Measurements from ENCODE around the gene RGL3.
A peak's percentile ranks its signal among the peaks of the same experiment; 100 is the strongest.
"Not testable (repeated sequence)": the region's sequence is repeated elsewhere in the genome, so short reads cannot be mapped to it uniquely, and the experiment has no call there.

RGL3 gene

DNA sequence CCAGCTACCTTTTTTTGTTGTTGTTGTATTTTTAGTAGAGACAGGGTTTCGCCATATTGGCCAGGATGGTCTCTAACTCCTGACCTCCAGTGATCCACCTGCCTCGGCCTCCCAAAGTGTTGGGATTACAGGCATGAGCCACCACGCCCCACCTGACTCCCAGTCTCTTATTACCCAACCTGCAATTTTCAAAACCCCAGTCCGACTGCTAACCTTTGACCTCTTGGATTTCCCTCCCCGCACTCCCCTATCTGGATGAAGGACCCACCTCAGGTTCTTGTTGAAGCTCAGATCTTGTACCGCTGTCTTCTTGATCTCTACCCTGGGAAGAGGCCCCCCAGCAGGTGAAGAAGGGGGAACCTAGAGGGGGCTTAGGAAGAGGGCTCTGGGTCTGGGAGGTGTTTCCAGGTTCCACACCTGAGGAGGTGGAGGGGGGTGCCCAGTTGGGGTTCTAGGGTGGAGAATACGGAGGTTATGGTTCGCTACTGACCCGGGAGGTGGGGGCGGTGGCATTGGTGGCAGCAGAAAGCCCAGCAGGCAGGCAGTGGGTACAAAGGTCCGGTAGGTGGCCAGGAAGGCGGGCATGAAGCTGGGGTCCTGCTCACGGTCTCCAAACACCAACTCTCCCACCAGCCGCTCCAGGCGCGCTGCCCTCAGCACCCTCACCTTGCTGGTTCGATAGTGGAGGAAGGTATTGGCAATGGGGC is 2.6 kb downstream of the RGL3 start:
- DNase-seq: no peak

DNA sequence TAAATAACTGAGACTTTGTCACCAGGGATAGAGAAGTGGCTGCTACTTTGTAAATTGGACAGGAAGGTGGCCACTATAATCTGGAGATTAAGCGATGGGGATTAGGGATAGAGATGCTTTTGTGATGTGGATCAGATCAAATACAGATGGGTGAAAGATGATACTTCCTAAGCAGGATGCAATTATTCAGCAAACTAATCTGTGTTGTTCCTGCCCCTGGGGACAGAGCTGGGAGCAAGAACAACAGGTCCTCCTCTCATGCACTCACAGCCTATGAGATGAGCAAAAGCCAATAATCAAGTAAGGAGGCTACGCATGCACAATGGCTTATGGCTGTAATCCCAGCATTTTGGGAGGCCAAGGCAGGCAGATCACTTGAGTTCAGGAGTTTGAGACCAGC is 4.6 kb downstream of the RGL3 start:
- no peak for DNase-seq

DNA sequence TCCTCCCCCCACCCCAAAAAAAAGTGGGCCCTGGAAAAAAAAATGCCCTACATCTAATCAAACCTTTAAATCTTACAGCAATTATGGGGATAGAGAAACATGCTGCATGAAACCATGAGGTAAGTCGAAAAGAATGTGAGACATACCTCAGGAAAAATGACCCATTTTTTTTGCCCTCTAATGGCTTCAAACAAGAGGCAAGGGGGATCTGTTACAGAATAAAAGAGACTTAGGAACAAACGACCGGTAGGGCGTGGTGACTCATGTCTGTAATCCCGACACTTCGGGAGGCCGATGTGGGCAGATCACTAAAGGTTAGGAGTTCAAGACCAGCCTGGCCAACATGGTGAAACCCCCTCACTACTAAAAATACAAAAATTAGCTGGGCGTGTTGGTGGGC is 8.4 kb downstream of the RGL3 start:
- no peak for DNase-seq

DNA sequence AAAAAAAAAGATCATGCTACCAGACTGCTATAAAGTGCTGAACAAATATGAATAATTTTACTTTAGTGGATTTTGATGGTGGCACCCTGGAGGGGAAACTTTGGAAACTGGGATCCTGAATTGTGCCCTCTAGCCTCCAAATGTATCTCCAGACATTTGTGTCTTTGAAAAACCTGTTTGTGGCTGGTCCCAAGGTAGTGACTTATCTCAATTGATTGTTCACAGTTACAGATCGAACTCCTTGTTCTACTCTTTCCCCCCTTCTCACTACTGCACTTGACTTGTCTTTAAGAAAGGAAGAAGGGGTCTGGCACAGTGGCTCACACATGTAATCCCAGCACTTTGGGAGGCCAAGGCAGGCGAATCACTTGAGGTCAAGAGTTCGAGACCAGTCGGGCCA is 10.5 kb downstream of the RGL3 start:
- DNase-seq: no peak

DNA sequence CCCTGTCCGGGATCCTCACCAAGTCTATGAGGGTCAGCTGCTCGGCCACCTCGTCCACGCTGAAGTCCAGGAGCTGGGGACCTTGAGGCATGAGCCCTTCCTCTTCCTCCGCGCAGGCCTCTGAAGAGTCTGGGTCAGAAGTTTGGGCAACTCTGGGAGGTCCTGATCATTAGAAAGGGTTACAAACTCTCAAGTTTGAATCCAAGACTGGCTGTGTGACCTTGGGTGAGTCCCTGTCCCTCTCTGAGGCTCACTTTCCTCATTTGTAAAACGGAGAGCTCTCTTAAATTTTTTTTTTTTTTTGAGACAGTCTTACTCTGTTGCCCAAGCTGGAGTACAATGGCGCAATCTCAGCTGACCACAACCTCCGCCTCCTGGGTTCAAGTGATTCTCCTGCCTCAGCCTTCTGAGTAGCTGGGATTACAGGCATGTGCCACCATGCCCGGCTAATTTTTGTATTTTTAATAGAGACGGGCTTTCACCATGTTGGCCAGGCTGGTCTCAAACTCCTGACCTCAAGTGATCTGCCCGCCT is 12.3 kb downstream of the RGL3 start:
- not testable (repeated sequence) for DNase-seq

DNA sequence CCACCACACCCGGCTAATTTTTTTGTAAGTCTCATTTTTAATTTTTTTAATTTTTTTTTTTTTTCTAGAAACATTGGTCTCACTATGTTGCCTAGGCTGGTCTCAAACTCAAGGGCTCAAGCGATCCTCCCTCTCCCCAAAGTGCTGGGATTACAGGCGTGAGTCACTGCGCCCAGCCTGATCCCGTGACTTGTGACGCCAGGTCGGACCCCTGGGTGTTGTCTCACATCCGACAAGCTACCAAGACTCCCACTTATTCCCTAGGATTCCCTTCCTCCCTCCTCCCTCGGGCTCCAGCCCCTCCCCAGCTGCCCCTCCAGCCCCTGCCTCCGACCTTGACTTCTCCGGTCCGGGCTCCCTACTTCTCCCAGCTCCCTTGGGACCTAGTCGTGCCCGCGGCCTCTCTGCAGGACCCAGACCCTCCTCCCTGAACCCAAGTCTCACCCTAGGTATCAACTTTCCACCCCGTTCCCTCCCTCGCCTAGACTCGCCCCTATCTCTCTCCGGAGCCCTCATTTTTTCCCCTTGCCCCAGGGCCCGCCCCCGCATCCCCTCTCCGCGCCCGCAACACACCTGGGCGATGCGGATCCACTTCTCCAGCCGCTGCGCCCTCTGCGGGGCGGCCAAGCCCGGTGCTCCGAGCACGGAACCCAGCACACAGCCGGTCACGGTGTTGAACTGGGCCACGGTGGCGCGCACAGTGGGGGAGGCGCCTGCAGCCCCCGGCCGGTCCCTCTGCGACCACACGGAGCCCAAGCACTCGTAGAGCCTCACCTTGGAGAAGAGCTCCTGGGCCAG is 13.1 kb downstream of the RGL3 start:
- DNase-seq: no peak

DNA sequence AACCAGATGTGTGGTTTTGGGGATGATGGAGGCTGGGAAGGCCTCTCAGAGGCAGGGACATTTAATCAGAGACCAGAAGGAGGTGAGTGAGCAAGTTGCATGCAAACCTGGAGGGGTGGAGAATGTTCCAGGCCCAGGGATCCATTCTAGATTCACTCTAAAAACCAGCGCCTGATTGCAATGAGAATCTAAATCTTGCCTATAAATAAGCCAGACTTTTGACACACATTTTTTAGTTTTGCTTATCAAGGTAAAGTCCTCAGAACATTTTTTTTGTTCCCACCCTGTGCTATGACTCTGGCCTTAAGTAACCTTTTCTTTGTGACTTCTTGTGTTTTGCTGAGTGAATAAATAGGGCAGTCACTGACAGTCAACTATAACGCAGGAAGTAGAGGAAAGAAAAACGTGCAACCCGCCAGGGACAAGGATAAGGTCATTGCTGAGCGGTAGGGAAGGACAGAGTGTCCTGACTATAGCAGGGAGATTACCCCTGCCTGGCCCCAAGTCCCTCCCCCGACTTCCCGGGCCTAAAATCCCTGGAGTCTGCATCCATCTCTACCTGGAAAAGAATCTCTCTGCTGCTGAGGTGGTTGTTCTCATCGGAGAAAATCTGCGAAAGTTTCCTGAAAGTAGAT is 14.4 kb downstream of the RGL3 start:
- DNase-seq: no peak

DNA sequence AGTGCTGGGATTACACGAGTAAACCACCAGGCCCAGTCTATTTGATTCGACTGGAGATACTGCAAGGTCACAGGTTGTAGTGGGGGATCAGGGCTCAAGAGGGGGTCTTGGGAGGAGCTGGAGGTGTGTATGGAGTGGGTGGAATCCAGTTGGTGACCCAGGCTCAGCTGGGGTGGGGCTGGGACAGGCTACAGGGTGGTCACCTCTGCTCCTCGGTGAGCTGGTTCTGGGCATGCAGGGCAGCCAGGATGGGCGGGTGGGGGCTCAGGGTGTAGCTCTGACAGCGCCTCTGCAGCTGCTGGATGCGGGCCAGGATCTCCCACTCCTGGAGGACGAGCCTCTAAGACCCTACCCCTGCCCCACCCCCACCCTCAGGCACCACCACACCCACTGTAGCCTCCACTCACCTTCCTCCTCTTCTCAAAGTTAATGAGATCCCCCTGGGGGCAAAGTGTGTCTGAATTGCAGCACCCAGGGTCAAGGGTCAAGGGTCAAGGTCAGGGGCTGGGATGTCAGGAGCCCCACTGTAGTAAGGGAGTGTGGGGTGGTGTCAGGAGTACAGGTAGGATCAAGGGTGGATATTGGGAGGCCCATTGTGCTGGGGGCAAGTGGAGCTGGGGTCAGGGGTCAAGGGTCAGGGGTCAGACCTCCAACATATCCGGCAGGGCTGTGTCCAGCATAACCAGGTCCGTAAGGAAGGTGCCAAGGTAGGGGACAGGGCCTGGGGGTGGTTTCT is 17.1 kb downstream of the RGL3 start:
- DNase-seq: no peak

DNA sequence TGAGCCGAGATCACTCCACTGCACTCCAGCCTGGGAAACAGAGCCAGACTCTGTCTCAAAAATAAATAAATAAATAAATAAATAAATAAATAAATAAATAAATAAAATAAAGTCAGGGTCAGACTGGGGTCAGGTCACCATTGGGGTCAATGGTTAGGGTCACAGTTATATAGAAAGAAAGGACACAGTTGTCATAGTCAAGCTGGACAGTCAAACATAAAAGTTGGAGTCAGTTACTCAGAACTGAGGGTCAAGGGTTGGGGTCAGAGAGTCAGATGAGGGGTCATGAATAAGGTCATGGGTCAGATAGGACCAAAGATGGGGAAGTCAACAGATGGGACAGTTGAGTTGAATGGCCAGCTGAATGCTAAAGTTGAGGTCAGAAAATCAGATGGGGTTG is 18.3 kb downstream of the RGL3 start:
- no peak for DNase-seq

DNA sequence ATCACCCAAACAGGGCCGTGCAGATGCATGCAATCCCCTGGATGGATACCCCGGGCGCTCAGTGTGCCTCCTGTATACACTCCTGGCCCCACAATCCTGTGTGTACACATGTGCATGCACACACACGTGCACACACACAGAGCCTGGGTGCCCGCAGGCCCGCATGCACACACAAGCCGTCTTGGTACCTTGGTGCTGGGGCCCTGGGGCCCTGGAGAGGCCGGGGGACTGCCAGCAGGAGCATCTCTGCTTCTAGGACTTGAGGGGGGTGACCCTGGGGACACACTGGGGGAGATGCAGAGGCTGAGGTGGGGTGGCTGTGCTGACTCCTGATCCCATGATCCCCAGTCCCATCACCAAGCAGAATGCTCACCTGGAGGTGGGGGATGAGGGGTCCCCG is 19.4 kb downstream of the RGL3 start:
- DNase-seq: no peak

DNA sequence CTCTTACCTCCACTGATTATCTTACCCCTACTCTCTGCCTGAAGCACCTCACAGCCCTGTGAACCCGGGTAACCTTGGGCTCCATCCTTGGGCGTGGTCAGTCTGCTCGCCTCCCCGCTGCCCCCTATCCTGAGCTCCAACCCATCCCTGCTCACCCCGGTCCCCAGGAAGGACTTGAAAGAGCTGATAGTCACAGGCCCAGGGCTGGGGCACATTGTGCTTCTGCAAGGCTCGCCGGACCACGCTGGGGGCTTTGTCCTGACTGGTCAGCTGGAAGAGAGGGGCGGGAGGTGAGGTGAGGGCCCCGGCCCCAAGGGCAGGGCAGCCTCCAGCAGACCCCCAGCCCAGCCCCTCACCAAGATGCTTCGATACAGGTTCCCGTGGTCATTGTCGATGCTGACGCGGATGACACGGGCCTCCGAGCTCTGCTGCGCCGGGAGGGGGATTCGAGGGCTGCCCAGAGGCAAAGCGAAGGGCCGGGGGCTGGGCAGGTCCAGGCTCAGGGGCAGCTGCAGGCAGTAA is 22.0 kb downstream of the RGL3 start:
- no peak for DNase-seq

DNA sequence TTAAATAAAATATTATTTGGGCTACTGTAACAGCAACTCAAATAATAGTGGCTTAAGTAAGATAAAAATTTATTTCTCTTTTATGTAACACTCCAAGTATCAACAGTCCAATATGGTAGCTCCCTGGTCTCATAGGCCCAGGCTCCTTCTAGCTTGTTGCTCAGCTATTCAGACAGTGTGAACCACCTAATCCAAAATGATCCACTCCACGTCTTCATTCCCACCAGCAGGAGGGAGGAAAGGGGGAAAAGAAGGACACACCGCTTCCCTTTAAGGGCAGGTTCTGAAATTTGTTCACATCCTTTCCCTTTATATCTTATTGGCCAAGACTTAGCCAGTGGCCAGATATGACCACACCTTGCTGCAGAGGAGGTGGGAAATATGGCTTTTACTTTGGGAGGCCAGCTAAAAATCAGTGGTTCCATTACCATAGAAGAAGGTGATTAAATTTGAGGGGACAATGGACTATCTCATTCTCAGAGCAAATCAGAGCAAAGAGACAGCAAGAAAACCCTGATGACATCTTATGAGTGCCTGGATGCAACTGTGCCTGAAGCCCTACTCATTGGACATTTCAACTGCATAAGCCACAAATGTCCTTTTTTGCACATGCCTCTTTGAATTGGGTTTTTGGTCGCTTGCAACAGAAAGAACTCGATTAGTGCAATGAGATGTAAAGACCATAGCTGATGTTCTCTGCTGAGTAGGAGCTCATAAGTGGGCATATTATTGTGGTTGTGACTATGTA is 28.0 kb downstream of the RGL3 start:
- no peak for DNase-seq

DNA sequence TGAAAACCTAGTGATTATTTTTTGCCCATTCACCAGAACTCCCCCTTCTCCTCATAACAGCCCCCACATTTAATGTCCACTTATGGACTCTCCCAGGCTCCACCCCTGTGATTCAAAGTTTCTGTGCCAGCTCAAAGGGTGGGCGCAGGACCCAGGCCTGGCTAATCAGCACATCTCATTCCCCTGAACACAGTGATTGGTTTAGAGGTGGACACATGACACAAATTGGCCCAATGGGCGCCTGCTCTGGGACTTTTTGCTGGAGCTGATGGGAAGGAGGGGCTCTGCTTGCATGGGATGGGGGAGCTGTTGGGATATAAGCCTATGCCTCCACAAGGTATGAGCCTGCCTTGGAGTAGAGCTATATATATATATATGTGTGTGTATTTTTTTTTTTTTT is 28.8 kb downstream of the RGL3 start:
- DNase-seq: no peak

DNA sequence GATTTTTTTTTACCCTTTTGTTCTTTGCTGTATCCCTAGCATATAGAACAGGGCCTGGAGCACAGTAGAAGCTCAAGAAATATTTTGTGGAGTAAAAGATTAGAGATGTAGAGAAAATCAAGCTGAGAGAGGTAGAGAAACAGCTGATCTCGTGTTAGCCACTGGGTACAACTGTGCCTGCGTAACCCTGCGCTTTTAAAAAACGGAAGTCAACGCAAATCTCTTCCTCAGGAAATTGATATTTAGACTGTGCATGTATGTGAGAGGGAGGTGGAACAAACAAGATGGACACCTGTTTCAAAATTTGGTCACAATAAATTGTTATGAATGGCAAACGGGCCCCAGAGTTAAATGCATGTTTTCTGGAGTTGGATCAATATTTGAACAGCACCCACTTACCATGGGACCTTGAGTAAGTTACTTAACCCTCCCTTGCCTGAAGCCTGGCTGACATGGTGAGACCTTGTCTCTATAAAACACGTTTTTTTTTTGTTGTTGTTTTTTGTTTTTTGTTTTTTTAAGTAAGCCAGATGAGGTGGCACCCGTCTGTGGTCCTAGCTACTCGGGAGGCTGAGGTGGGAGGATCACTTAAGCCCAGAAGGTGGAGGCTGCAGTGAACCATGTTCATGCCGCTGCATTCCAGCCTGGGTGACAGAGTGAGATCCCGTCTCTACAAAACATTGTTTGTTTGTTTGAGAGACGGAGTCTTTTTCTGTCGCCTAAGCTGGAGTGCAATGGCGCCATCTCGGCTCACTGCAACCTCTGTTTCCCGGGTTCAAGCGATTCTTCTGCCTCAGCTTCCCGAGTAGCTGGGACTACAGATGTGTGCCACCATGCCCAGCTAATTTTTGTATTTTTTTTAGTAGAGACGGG is 31.7 kb downstream of the RGL3 start:
- DNase-seq: no peak

DNA sequence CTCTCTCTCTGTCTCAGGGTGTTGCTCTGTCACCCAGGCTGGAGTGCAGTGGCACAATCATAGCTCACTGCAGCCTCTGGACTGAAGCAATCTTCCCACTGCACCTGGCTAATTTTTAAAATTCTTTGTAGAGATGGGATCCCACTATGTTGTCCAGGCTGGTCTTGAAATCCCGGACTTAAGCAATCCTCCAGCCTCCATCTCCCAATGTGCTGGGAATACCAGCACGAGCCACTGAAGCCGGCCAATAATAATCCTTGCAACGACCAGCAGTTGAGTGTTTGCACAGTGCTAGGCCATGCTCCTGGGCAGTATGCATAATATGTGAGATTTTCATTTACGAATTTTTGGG is 34.4 kb downstream of the RGL3 start:
- no peak for DNase-seq

DNA sequence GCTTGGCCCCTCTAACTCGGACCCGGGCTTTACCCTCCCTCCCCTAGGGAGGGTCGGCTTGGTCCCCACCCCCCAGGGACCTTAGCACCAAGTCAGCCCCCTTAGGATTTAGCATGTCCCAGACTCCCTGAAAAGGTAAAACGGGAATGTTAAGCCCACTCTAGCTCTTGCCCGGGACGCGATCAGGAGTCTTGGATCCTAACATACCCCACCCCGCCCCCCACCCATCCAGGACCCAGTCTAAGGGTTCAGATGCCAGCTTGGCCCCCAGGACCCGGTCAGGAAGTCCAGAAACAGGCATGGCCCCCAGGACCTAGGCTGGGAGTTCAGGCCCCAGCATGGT is 35.4 kb downstream of the RGL3 start:
- no peak for DNase-seq

DNA sequence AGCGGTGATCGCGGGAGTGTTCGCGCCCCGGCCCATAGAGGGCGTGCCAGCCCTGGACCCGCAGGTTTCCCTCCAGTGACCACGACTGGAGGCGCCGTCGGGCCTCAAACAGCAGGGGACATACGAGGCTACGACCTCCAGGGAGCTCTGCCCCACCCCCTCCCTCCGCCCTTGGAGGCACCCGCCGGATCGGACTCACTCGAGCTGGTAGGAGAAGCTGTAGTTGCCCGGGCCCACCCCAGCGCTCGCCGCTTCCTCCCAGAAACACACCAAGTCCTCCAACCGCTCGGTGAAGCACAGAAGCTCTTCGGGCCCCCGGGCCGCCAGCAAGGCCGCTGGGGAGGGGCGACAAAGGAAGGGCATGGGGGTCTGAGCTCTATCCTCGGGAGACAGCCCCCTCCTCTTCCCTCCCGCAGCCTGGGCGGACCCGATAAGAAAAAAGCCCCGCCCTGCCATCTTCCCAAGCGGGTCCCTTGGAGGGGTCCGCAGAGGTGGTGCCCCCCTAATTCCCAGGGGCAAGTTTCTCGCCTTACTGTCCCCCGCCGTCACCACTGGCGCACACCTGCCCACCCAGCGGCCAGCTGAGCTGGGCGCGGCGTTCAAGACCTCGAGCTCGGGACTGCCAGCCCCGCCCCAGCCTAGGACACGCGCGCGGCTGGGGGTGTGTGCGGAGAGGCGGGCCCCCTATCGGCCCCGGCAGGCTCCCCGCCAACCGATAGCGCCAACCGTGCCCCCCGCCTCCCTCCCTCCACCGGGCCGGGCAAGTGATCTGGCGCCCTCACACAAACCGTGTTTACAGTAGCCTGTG is 36.0 kb downstream of the RGL3 start:
- no peak for DNase-seq

DNA sequence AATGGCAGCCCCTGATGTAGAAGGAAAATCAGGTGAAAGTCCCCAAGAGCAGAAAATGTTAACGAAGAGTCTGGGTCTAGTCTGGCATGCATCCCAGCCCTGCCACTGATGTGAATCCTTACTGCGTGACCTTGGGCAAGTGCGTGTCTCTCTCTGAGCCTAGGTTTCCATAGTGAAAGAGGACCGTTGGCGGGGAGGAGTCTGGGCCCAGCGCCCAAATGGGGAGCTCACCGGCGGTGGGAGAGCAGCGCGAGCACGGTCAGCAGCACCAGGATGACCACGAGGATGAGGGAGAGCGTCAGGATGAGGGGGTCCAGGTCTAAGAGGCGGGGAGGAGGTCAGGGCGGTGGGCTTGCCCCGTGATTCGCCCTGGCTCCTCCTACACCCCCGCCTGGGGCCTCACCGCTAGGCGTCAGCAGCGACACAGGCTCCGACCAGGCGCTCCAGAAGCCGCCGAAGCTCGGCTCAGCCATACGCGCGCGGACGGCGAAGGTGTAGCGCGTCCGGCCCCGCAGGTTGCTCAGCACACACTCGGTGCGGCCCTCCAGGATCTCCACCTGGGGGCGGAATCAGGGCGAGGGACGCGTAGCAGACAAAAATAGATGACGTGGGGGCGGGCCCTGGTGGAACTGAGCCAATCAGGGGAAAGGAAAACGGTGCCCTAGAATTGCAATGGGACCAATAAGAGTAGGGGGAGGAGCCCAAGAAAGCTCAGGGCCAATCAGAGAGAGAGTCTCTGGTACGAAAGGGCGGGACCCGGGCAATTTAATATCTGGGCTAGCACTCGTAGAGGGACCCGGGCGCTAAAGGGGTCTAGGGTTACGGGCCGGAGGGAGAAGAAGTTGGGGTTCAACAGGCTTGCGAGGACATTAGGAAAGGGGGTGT is 38.2 kb downstream of the RGL3 start:
- peak; percentile 98 for DNase-seq

DNA sequence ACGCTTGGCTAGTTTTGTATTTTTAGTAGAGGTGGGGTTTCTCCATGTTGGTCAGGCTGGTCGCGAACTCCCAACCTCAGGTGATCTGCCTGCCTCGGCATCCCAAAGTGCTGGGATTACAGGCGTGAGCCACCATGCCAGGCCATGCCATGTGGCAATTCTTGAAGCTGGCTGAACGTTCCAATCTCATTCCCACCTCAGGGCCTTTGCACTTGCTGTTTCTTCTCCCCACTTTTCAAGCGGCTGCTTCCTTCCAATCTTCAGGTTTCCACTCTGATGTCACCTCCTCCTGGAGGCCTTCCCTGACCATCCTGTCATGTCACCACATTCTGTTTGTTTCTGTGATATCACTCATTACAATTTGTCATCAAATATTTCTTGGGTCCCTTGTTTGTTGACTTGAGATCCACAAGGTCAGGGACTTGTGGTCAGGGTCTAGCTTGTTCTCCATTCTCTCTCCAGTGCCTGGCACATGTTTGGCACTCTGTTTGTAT is 39.2 kb downstream of the RGL3 start:
- no peak for DNase-seq
